HG02623 (cell line): ENCODE data around the gene BAHD1.
A peak's percentile ranks its signal among the peaks of the same experiment; 100 is the strongest.

ENCODE experiments used
- ATAC-seq: cut with Tn5 transposase; IDR thresholded peaks from one replicate; pipeline ENCODE4 v1.9.1; 2021; ENCODE audit warnings: moderate library complexity; ENCODE audit not compliant: unreplicated experiment

Gene BAHD1

GRCh38 chr15:40440743-40441564, at the start of gene BAHD1:
Gene BAHD1 (plus strand): TSS chr15:40440953. CDS start chr15:40458465, 17,512 bp downstream.
- ATAC-seq, result peak; percentile 92

- no peak for ATAC-seq
Observed at GRCh38 chr15:40392986-40393948, 47.5 kb upstream of the BAHD1 start.

- no peak for ATAC-seq
Observed at GRCh38 chr15:40397688-40398412, 42.9 kb upstream of the BAHD1 start.

- ATAC-seq, result no peak
Observed at GRCh38 chr15:40398413-40398873, 42.3 kb upstream of the BAHD1 start.

- no peak for ATAC-seq
Observed at GRCh38 chr15:40399370-40399769, 41.4 kb upstream of the BAHD1 start.

- ATAC-seq, result peak; percentile 84
Observed at GRCh38 chr15:40405501-40406381, 35.0 kb upstream of the BAHD1 start, which contains the start of gene IVD. Gene IVD (plus strand): TSS chr15:40405795. CDS start chr15:40405828, 33 bp downstream.

- peak; percentile 60 for ATAC-seq
Observed at GRCh38 chr15:40407330-40407990, 33.3 kb upstream of the BAHD1 start.

GRCh38 chr15:40409366-40409765, 31.4 kb upstream of the BAHD1 start:
- ATAC-seq, result no peak

GRCh38 chr15:40410476-40410875, 30.3 kb upstream of the BAHD1 start:
- no peak for ATAC-seq

- ATAC-seq, result no peak
Observed at GRCh38 chr15:40412095-40412759, 28.5 kb upstream of the BAHD1 start.

GRCh38 chr15:40413036-40413435, 27.7 kb upstream of the BAHD1 start:
- ATAC-seq, result no peak

- ATAC-seq, result no peak
Observed at GRCh38 chr15:40414816-40415215, 25.9 kb upstream of the BAHD1 start.

- no peak for ATAC-seq
Observed at GRCh38 chr15:40415226-40415625, 25.5 kb upstream of the BAHD1 start.

GRCh38 chr15:40416056-40416455, 24.7 kb upstream of the BAHD1 start:
- ATAC-seq, result no peak

- ATAC-seq, result no peak
Observed at GRCh38 chr15:40418126-40418525, 22.6 kb upstream of the BAHD1 start.

GRCh38 chr15:40420071-40420713, 20.6 kb upstream of the BAHD1 start:
- no peak for ATAC-seq

GRCh38 chr15:40420793-40421192, 20.0 kb upstream of the BAHD1 start:
- ATAC-seq, result no peak
